ENCODE data around the gene SLC4A1AP.

SLC4A1AP gene

DNA sequence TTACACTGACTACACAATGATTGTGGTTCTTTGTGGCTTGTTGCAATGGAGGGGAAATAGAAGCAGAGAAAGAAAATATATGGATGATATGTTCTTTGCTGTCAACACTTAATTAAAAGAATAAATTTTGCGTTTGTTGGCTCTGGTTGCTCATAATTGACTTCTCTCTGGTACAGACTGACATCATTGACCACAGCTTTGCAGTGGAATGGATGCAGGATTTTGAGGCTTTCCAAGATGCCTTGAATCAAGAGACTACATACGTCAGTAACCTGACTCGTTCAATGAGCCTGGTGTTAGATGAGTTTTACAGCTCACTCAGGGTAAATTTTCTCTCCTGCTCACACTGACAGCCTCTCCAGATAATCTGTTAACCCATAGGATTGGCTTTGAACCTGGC, 25.0 kb upstream of the SLC4A1AP start:
- TF ChIP-seq, protein P1, sequence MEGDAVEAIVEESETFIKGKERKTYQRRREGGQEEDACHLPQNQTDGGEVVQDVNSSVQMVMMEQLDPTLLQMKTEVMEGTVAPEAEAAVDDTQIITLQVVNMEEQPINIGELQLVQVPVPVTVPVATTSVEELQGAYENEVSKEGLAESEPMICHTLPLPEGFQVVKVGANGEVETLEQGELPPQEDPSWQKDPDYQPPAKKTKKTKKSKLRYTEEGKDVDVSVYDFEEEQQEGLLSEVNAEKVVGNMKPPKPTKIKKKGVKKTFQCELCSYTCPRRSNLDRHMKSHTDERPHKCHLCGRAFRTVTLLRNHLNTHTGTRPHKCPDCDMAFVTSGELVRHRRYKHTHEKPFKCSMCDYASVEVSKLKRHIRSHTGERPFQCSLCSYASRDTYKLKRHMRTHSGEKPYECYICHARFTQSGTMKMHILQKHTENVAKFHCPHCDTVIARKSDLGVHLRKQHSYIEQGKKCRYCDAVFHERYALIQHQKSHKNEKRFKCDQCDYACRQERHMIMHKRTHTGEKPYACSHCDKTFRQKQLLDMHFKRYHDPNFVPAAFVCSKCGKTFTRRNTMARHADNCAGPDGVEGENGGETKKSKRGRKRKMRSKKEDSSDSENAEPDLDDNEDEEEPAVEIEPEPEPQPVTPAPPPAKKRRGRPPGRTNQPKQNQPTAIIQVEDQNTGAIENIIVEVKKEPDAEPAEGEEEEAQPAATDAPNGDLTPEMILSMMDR (IDR thresholded peaks at IDR 0.05; ENCODE audit: extremely low read depth, insufficient read depth, missing control alignments), result no peak
- in situ Hi-C loops (cut with MboI; ENCODE audit: low pct_unique_long_range_greater_than_20kb, low sequenced_read_pairs, unreplicated experiment), result no loop called here
- no peak for DNase-seq (ENCODE audit: low spot score)

GRCh38 chr2:27640722-27641245, 22.9 kb upstream of the SLC4A1AP start:
- DNase-seq (ENCODE audit: low spot score), result no peak
- in situ Hi-C loops (cut with MboI; ENCODE audit: low pct_unique_long_range_greater_than_20kb, low sequenced_read_pairs, unreplicated experiment), result no loop called here
- TF ChIP-seq, protein P1 (IDR thresholded peaks at IDR 0.05; ENCODE audit: extremely low read depth, insufficient read depth, missing control alignments), result no peak

DNA sequence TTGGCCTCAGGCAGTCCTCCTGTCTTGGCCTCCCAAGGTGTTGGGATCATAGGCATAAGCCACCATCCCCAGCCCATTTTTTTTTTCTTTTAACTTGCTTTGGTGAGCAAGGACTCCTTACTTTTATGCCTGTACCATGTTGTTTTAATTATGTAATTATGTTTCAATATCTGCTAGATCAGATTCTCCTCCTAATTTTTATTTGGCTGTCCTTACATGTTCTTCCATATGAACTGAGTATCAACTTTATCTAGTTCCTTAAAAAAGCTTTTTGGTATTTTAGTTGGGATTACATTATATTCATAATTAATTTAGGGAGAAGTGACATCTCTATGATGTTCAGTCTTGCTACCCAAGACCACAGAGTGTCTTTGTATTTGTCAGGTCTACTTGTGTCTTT, 18.5 kb upstream of the SLC4A1AP start:
- no peak for DNase-seq (ENCODE audit: low spot score)
- in situ Hi-C loops (cut with MboI; ENCODE audit: low pct_unique_long_range_greater_than_20kb, low sequenced_read_pairs, unreplicated experiment), result no loop called here
- TF ChIP-seq, protein P1 (IDR thresholded peaks at IDR 0.05; ENCODE audit: extremely low read depth, insufficient read depth, missing control alignments), result no peak

GRCh38 chr2:27647289-27647688, 16.4 kb upstream of the SLC4A1AP start:
- in situ Hi-C loops (cut with MboI; ENCODE audit: low pct_unique_long_range_greater_than_20kb, low sequenced_read_pairs, unreplicated experiment), result no loop called here
- TF ChIP-seq, protein P1 (IDR thresholded peaks at IDR 0.05; ENCODE audit: extremely low read depth, insufficient read depth, missing control alignments), result no peak
- no peak for DNase-seq (ENCODE audit: low spot score)

DNA sequence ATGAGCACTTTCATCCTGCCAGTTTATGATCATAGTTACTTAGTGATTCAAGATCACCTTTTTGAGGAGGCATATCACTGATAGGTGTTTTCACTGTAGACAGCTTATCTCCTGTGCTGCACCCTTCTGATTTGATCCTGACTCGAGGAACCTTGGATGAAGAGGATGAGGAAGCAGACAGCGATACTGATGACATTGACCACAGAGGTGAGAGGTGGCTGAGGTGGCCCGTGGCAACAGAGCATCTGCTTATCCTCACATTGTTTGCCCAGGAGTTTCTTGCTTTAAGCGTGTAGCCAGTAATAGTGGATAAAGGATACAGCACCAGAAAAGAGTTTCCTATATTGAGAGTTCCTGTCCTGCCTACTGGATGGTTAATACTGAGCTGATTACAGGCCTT, 16.0 kb upstream of the SLC4A1AP start:
- in situ Hi-C loops (cut with MboI; ENCODE audit: low pct_unique_long_range_greater_than_20kb, low sequenced_read_pairs, unreplicated experiment), result no loop called here
- TF ChIP-seq, protein P1 (IDR thresholded peaks at IDR 0.05; ENCODE audit: extremely low read depth, insufficient read depth, missing control alignments), result no peak
- DNase-seq (ENCODE audit: low spot score), result no peak

DNA sequence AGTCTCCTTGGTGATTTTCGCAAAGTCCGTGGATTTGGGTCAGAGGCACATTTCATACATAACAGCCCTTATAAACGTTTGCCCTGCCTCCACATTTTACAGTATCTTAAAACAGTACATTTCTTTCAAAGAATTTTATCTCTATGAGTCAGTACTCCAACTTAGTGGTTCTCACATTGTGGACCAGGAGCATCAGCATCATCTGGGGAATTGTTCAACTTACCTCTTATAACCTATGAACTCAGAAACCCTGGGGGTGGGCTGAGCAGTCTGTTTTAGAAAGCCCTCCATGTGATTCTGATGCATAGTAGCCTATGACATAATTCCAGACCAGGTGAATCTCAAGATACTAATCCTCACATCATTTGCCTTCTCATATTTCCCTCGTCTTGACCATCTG, 12.6 kb upstream of the SLC4A1AP start:
- TF ChIP-seq, protein P1 (IDR thresholded peaks at IDR 0.05; ENCODE audit: extremely low read depth, insufficient read depth, missing control alignments), result no peak
- in situ Hi-C loops (cut with MboI; ENCODE audit: low pct_unique_long_range_greater_than_20kb, low sequenced_read_pairs, unreplicated experiment), result no loop called here
- no peak for DNase-seq (ENCODE audit: low spot score)

- TF ChIP-seq, protein P1 (IDR thresholded peaks at IDR 0.05; ENCODE audit: extremely low read depth, insufficient read depth, missing control alignments), result no peak
- DNase-seq (ENCODE audit: low spot score), result no peak
- in situ Hi-C loops (cut with MboI; ENCODE audit: low pct_unique_long_range_greater_than_20kb, low sequenced_read_pairs, unreplicated experiment), result no loop called here
Measured at GRCh38 chr2:27652341-27652740, 11.3 kb upstream of the SLC4A1AP start.
